ENCODE results near the gene HBD. TPM values are rescaled to one million over a fixed set of nuclear protein-coding genes. Genes with fewer than 3 reads are reported as not detected.

The HBD gene
- total RNA-seq, 6 experiments from 2014 or later, result not detected

GRCh38 chr11:5274395-5274794 is 40.1 kb upstream of the HBD start:
- H3K27ac Mint-ChIP-seq, result peak overlapping the region; percentile 33; the same call in 1 of the 2 replicates
- no peak for TF ChIP-seq CTCF (IDR thresholded peaks at IDR 0.05)
- no peaks in the 10 kb centered on the region for H3K27me3 Mint-ChIP-seq (ENCODE audit: insufficient read depth)
- no peaks in the 10 kb centered on the region for H3K36me3 Mint-ChIP-seq (ENCODE audit: low read depth)
- H3K4me1 Mint-ChIP-seq (ENCODE audit: low read depth), result peaks cover 24% of the 10 kb centered on the region
- no peaks in the 10 kb centered on the region for H3K9me3 Mint-ChIP-seq
- DNase-seq, result no peak
- H3K4me3 Mint-ChIP-seq, result no peak overlapping the region

GRCh38 chr11:5272395-5273017 is 38.2 kb upstream of the HBD start:
- TF ChIP-seq CTCF (IDR thresholded peaks at IDR 0.05), result no peak
- H3K4me1 Mint-ChIP-seq (ENCODE audit: low read depth), result peaks cover 11% of the 10 kb centered on the region
- no peaks in the 10 kb centered on the region for H3K9me3 Mint-ChIP-seq
- no peak overlapping the region for H3K27ac Mint-ChIP-seq
- no peaks in the 10 kb centered on the region for H3K36me3 Mint-ChIP-seq (ENCODE audit: low read depth)
- no peak for DNase-seq
- no peaks in the 10 kb centered on the region for H3K27me3 Mint-ChIP-seq (ENCODE audit: insufficient read depth)
- H3K4me3 Mint-ChIP-seq, result no peak overlapping the region

- no peak for TF ChIP-seq CTCF (IDR thresholded peaks at IDR 0.05)
- Mint-ChIP-seq H3K27ac (no peak within 1 kb of the TSS), H3K27me3 (ENCODE audit: insufficient read depth) (no peaks in the 10 kb centered on the region; the same call in 1 of the 2 replicates), H3K9me3 (no peaks in the 10 kb centered on the region), H3K36me3 (ENCODE audit: low read depth) (no peaks in the 10 kb centered on the region), H3K4me1 (ENCODE audit: low read depth) (peaks cover 8% of the 10 kb centered on the region), H3K4me3 (no peak within 1 kb of the TSS)
- no peak for DNase-seq
Observed at GRCh38 chr11:5269715-5270147, 35.4 kb upstream of the HBD start, which contains the start of gene HBE1. TSS of gene HBE1 (minus strand) at chr11:5269945. CDS start at chr11:5269890, 55 bp downstream.

GRCh38 chr11:5267033-5267563 is 32.8 kb upstream of the HBD start:
- Mint-ChIP-seq H3K27me3 (ENCODE audit: insufficient read depth) (no peaks in the 10 kb centered on the region; the same call in 1 of the 2 replicates), H3K4me1 (ENCODE audit: low read depth) (no peaks in the 10 kb centered on the region), H3K36me3 (ENCODE audit: low read depth) (no peaks in the 10 kb centered on the region), H3K4me3 (no peak overlapping the region), H3K27ac (no peak overlapping the region), H3K9me3 (no peaks in the 10 kb centered on the region)
- TF ChIP-seq CTCF (IDR thresholded peaks at IDR 0.05), result no peak
- DNase-seq, result no peak

- no peak overlapping the region for H3K27ac Mint-ChIP-seq
- no peak for DNase-seq
- H3K4me3 Mint-ChIP-seq, result no peak overlapping the region
- no peaks in the 10 kb centered on the region for H3K9me3 Mint-ChIP-seq
- H3K27me3 Mint-ChIP-seq (ENCODE audit: insufficient read depth), result no peaks in the 10 kb centered on the region; the same call in 1 of the 2 replicates
- no peak for TF ChIP-seq CTCF (IDR thresholded peaks at IDR 0.05)
- H3K36me3 Mint-ChIP-seq (ENCODE audit: low read depth), result no peaks in the 10 kb centered on the region
- H3K4me1 Mint-ChIP-seq (ENCODE audit: low read depth), result no peaks in the 10 kb centered on the region
Observed at GRCh38 chr11:5266609-5267008, 32.3 kb upstream of the HBD start.

Measured in HFFc6 (cell line).